ENCODE data around the gene COQ4.
"Not testable (repeated sequence)": the region's sequence is repeated elsewhere in the genome, so short reads cannot be mapped to it uniquely, and the experiment has no call there.

Gene COQ4

GRCh38 chr9:128322404-128323211 lies at the start of gene COQ4, which contains the start of gene TRUB2:
Gene COQ4, plus strand, starts transcription at chr9:128322839. Its CDS starts 20 bp downstream, at chr9:128322859.
Gene TRUB2, minus strand, starts transcription at chr9:128322447. Its CDS starts 39 bp downstream, at chr9:128322408.
- H3K36me3 Mint-ChIP-seq (ENCODE audit: low read depth): peaks cover 3% of the 10 kb centered on the region
- peak within 1 kb of the TSS; percentile 96 for H3K27ac Mint-ChIP-seq
- H3K27me3 Mint-ChIP-seq (ENCODE audit: low read depth): no peaks in the 10 kb centered on the region
- peak; percentile 93 for DNase-seq (ENCODE audit: low spot score)
- peaks cover 8% of the 10 kb centered on the region for H3K4me1 Mint-ChIP-seq (ENCODE audit: low read depth)
- no peaks in the 10 kb centered on the region for H3K9me3 Mint-ChIP-seq
- peak within 1 kb of the TSS; percentile 90 for H3K4me3 Mint-ChIP-seq

DNA sequence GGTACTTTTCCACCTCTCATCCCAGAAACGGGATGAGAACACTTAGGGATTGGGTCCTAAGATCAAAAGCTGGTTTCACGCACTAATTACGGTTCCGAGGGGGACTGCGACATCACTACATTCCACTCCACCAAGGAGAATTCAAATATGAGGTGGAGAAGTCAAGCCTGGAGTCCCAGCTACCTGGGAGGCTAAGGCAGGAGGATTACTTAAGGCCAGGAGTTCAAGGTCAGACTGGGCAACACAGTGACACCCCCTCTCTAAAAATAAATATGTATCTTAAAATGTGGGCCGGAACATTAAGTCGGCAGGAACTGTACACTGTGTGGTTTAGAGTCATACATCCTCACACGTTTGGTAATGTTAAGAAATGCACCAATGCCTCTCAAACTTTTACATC lies 48.4 kb upstream of the COQ4 start:
- peak overlapping the region; percentile 95 for H3K4me3 Mint-ChIP-seq
- no peaks in the 10 kb centered on the region for H3K9me3 Mint-ChIP-seq
- peaks cover 30% of the 10 kb centered on the region for H3K4me1 Mint-ChIP-seq (ENCODE audit: low read depth)
- no peak for DNase-seq (ENCODE audit: low spot score)
- H3K36me3 Mint-ChIP-seq (ENCODE audit: low read depth): peaks cover 7% of the 10 kb centered on the region
- no peak overlapping the region for H3K27ac Mint-ChIP-seq
- H3K27me3 Mint-ChIP-seq (ENCODE audit: low read depth): peaks cover 2% of the 10 kb centered on the region

- Mint-ChIP-seq H3K4me1 (ENCODE audit: low read depth) (peaks cover 38% of the 10 kb centered on the region), H3K9me3 (no peaks in the 10 kb centered on the region), H3K36me3 (ENCODE audit: low read depth) (peaks cover 10% of the 10 kb centered on the region), H3K4me3 (peak within 1 kb of the TSS; percentile 95), H3K27ac (peak within 1 kb of the TSS; percentile 93), H3K27me3 (ENCODE audit: low read depth) (peaks cover 2% of the 10 kb centered on the region)
- DNase-seq (ENCODE audit: low spot score): no peak
Observed at GRCh38 chr9:128275198-128276007, 47.2 kb upstream of the COQ4 start, which contains the start of gene GOLGA2. Gene GOLGA2, minus strand, starts transcription at chr9:128276007. Its CDS starts 31 bp downstream, at chr9:128275976.

DNA sequence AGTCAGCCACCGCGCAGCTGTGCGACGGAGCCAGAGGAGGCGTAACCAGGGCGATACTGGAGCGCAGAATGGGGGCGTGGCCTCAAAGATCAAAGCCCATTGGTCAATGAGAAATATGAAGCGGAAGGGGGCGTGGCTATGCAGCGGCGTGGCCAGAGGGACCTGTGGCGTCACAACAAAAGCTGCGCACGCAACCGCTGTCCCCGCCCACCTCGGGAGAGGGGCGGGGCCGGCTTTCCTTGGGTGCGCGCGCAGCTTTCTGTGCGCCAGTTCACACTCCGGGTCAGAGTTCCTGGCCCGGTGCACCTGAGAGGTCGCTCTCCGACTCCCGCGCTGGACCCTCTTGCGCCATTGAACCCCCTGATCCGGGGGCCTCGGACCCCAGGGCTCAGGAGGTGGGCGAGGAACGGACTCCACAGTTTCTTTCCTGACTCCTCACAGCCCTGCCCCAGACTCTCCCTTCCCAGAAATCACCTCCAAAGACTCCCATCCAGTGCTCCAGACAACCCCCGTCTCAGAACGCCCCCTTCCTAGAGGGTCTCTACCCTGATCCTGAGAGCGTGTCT lies 46.5 kb upstream of the COQ4 start, which contains the start of gene SWI5:
Gene SWI5, plus strand, starts transcription at position 269 of the 566 bp plus-strand sequence.
- H3K27me3 Mint-ChIP-seq (ENCODE audit: low read depth): peaks cover 2% of the 10 kb centered on the region
- H3K9me3 Mint-ChIP-seq: no peaks in the 10 kb centered on the region
- peak within 1 kb of the TSS; percentile 93 for H3K27ac Mint-ChIP-seq
- peak within 1 kb of the TSS; percentile 95 for H3K4me3 Mint-ChIP-seq
- H3K36me3 Mint-ChIP-seq (ENCODE audit: low read depth): peaks cover 10% of the 10 kb centered on the region
- DNase-seq (ENCODE audit: low spot score): peak; percentile 99
- H3K4me1 Mint-ChIP-seq (ENCODE audit: low read depth): peaks cover 38% of the 10 kb centered on the region

DNA sequence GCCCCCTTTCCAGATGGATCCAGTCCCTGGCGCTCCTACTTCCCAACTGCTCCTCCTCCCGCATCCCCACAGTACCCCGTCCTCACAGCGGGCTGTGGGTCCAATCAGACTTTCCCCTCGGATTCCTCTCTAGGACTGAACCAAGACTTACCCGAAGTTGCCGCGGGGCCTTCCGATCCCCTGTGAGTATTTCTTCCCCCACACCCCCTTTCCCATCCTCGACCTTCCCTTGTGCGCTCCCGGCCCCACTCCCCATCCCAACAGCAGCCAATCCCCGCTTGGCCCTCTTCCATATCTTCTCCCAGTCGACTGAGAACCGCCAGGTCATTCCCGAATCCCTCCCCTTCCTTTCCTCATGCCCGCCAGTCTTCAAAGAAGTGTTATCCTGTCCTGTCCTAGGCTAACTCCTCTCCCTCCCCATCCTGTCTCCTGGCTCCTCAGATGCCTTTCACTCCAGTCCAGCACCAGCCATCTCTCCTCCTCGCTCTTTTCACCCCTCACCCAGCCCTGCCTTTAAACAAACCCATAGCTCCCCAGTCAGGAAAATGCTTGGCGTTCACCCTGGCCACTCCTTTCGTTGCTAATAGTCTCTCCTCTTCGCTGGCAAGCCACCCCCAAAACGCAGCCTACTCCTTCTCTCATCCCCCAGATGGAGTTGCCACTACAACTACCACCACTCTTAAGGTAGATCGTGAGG lies 45.9 kb upstream of the COQ4 start:
- peak overlapping the region; percentile 95 for H3K4me3 Mint-ChIP-seq
- no peak for DNase-seq (ENCODE audit: low spot score)
- peaks cover 2% of the 10 kb centered on the region for H3K27me3 Mint-ChIP-seq (ENCODE audit: low read depth)
- H3K4me1 Mint-ChIP-seq (ENCODE audit: low read depth): peaks cover 39% of the 10 kb centered on the region
- H3K9me3 Mint-ChIP-seq: no peaks in the 10 kb centered on the region
- H3K36me3 Mint-ChIP-seq (ENCODE audit: low read depth): peaks cover 11% of the 10 kb centered on the region
- H3K27ac Mint-ChIP-seq: peak overlapping the region; percentile 93

GRCh38 chr9:128279088-128280073 lies 43.3 kb upstream of the COQ4 start:
- H3K4me1 Mint-ChIP-seq (ENCODE audit: low read depth): peaks cover 32% of the 10 kb centered on the region
- H3K36me3 Mint-ChIP-seq (ENCODE audit: low read depth); H3K4me3 Mint-ChIP-seq; H3K9me3 Mint-ChIP-seq; H3K27ac Mint-ChIP-seq; H3K27me3 Mint-ChIP-seq (ENCODE audit: low read depth); DNase-seq (ENCODE audit: low spot score): not testable (repeated sequence)

DNA sequence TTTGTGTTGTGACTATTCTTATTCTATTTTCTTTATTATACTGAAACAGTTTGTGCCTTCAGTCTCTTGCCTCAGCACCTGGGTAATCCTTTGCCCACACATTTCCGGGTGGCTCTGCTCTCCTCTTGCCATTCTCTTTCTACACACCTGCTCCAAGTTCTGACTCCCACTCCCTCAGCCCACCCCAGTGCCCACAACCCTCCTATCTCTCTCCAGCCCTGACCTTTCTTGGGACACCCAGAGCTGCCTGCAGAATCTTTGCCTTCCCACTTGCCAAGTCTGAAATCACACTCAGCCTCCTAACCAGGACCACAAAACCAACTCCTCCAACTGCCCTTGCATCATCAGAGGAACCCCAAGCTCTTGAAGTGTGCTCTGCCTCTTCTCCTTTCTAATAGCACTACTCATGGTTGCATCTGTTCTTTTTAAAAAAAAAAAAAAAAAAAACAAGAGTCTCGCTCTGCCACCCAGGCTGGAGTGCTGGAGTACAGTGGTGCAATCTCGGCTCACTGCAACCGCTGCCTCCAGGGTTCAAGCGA lies 42.5 kb upstream of the COQ4 start:
- Mint-ChIP-seq H3K9me3 (no peaks in the 10 kb centered on the region), H3K27me3 (ENCODE audit: low read depth) (peaks cover 2% of the 10 kb centered on the region), H3K36me3 (ENCODE audit: low read depth) (peaks cover 4% of the 10 kb centered on the region), H3K4me3 (no peak overlapping the region), H3K27ac (peak overlapping the region; percentile 68), H3K4me1 (ENCODE audit: low read depth) (peaks cover 26% of the 10 kb centered on the region)
- DNase-seq (ENCODE audit: low spot score): no peak

DNA sequence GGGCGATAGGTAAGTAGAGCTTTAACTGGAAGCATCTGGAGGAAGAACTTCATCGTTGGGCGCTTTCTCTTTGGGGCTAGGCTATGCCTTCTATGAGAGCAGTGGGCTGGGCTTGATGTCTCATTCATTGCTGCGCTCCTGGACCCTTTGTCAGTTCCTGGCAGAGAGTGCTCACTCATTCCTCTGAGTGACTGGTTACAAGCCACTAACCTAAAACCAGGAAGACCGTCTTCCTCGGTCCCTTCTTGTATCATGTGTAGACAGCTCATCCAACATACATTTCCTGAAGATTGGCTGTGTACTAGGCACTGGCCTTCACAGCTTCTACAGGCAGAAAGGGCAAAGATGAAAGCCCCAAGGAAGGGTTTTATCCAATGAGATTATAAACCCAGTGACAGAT lies 40.1 kb upstream of the COQ4 start:
- Mint-ChIP-seq H3K36me3 (ENCODE audit: low read depth) (peaks cover 4% of the 10 kb centered on the region), H3K27me3 (ENCODE audit: low read depth) (no peaks in the 10 kb centered on the region), H3K9me3 (no peaks in the 10 kb centered on the region), H3K4me3 (no peak overlapping the region), H3K4me1 (ENCODE audit: low read depth) (peaks cover 13% of the 10 kb centered on the region), H3K27ac (no peak overlapping the region)
- no peak for DNase-seq (ENCODE audit: low spot score)

GRCh38 chr9:128285033-128285784 lies 37.4 kb upstream of the COQ4 start:
- peaks cover 3% of the 10 kb centered on the region for H3K36me3 Mint-ChIP-seq (ENCODE audit: low read depth)
- no peaks in the 10 kb centered on the region for H3K27me3 Mint-ChIP-seq (ENCODE audit: low read depth)
- H3K4me3 Mint-ChIP-seq: no peak overlapping the region
- H3K9me3 Mint-ChIP-seq: no peaks in the 10 kb centered on the region
- DNase-seq (ENCODE audit: low spot score): no peak
- H3K27ac Mint-ChIP-seq: no peak overlapping the region
- H3K4me1 Mint-ChIP-seq (ENCODE audit: low read depth): peaks cover 2% of the 10 kb centered on the region

GRCh38 chr9:128286440-128286839 lies 36.2 kb upstream of the COQ4 start:
- no peaks in the 10 kb centered on the region for H3K9me3 Mint-ChIP-seq
- no peak for DNase-seq (ENCODE audit: low spot score)
- H3K27ac Mint-ChIP-seq: no peak overlapping the region
- H3K4me3 Mint-ChIP-seq: no peak overlapping the region
- no peaks in the 10 kb centered on the region for H3K27me3 Mint-ChIP-seq (ENCODE audit: low read depth)
- peaks cover 2% of the 10 kb centered on the region for H3K36me3 Mint-ChIP-seq (ENCODE audit: low read depth)
- no peaks in the 10 kb centered on the region for H3K4me1 Mint-ChIP-seq (ENCODE audit: low read depth)

GRCh38 chr9:128288273-128289004 lies 34.2 kb upstream of the COQ4 start:
- H3K4me1 Mint-ChIP-seq (ENCODE audit: low read depth): no peaks in the 10 kb centered on the region
- DNase-seq (ENCODE audit: low spot score): no peak
- H3K27ac Mint-ChIP-seq: no peak overlapping the region
- H3K27me3 Mint-ChIP-seq (ENCODE audit: low read depth): no peaks in the 10 kb centered on the region
- no peaks in the 10 kb centered on the region for H3K9me3 Mint-ChIP-seq
- peaks cover 2% of the 10 kb centered on the region for H3K36me3 Mint-ChIP-seq (ENCODE audit: low read depth)
- no peak overlapping the region for H3K4me3 Mint-ChIP-seq

Data from T-helper 2 cell treated with Interferon-gamma antibody and Interleukin-4, amounts not matched to agents 5 μg/mL and 100 μg/mL, for 36 hours (primary cell).